Activated CD8-positive, alpha-beta memory T cell treated with anti-CD3 and anti-CD28 coated beads for 1 hour (primary cell): ENCODE data around the gene GTF2F2.

Source experiments
- DNase-seq, 2 donors: peaks; one replicate each; pipeline ENCODE4 v3.0.0-alpha.2; 2020; ENCODE audit warnings: low read depth in 1 of 2; ENCODE audit errors: extremely low read depth in 1 of 2

GTF2F2 gene

GRCh38 chr13:45209229-45209628 lies 88.9 kb downstream of the GTF2F2 start:
- DNase-seq, result no peak

- DNase-seq, result no peak
These were observed 95.2 kb downstream of the GTF2F2 start for GRCh38 chr13:45215392-45216077.

GRCh38 chr13:45216193-45216592 lies 95.9 kb downstream of the GTF2F2 start:
- no peak for DNase-seq

- DNase-seq, result no peak
These were observed 98.4 kb downstream of the GTF2F2 start for GRCh38 chr13:45218689-45219088.

GRCh38 chr13:45219123-45219891 lies 99.0 kb downstream of the GTF2F2 start:
- no peak for DNase-seq

- no peak for DNase-seq
These were observed 99.6 kb downstream of the GTF2F2 start for GRCh38 chr13:45219938-45220375.

- no peak for DNase-seq
These were observed 100.1 kb downstream of the GTF2F2 start for GRCh38 chr13:45220403-45220802.

- DNase-seq, result no peak
These were observed 102.2 kb downstream of the GTF2F2 start for GRCh38 chr13:45222516-45222915.

- no peak for DNase-seq
These were observed 102.6 kb downstream of the GTF2F2 start for GRCh38 chr13:45222919-45223318.

- no peak for DNase-seq
These were observed 103.9 kb downstream of the GTF2F2 start for GRCh38 chr13:45224176-45224575.

- DNase-seq, result no peak
These were observed 105.1 kb downstream of the GTF2F2 start for GRCh38 chr13:45225370-45225769.

- no peak for DNase-seq
These were observed 105.7 kb downstream of the GTF2F2 start for GRCh38 chr13:45226024-45226423.

GRCh38 chr13:45228002-45228401 lies 107.7 kb downstream of the GTF2F2 start:
- no peak for DNase-seq

GRCh38 chr13:45229172-45229571 lies 108.9 kb downstream of the GTF2F2 start:
- DNase-seq, result no peak

GRCh38 chr13:45231305-45231704 lies 111.0 kb downstream of the GTF2F2 start:
- DNase-seq, result no peak

- DNase-seq, result no peak
These were observed 111.4 kb downstream of the GTF2F2 start for GRCh38 chr13:45231722-45232121.

- DNase-seq, result no peak
These were observed 112.3 kb downstream of the GTF2F2 start for GRCh38 chr13:45232591-45232990.

GRCh38 chr13:45238945-45239795 lies 118.9 kb downstream of the GTF2F2 start:
- no peak for DNase-seq

- DNase-seq, result no peak
These were observed 119.8 kb downstream of the GTF2F2 start for GRCh38 chr13:45240143-45240542.

GRCh38 chr13:45242070-45242469 lies 121.8 kb downstream of the GTF2F2 start:
- no peak for DNase-seq

- no peak for DNase-seq
These were observed 122.2 kb downstream of the GTF2F2 start for GRCh38 chr13:45242524-45242923.
